ENCODE results near the gene CHID1.

CHID1 gene

GRCh38 chr11:845872-846495 is 64.6 kb downstream of the CHID1 start:
- DNase-seq, result no peak

- no peak for DNase-seq
Observed at GRCh38 chr11:844693-845644, 65.6 kb downstream of the CHID1 start.

GRCh38 chr11:843818-844692 is 66.6 kb downstream of the CHID1 start:
- DNase-seq, result no peak

- DNase-seq, result no peak
Observed at GRCh38 chr11:843086-843734, 67.4 kb downstream of the CHID1 start.

- peak; percentile 74 for DNase-seq
Observed at GRCh38 chr11:842370-843002, 68.1 kb downstream of the CHID1 start, which contains the start of the genes POLR2L and TSPAN4. TSS of gene POLR2L (minus strand) at chr11:842529. CDS start at chr11:842508, 21 bp downstream. TSS of gene TSPAN4 (plus strand) at chr11:842852. CDS start at chr11:850305, 7,453 bp downstream.

GRCh38 chr11:841981-842369 is 68.6 kb downstream of the CHID1 start:
- DNase-seq, result no peak

GRCh38 chr11:839875-840617 is 70.6 kb downstream of the CHID1 start:
- no peak for DNase-seq

GRCh38 chr11:839280-839623 is 71.4 kb downstream of the CHID1 start:
- DNase-seq, result no peak

- DNase-seq, result no peak
Observed at GRCh38 chr11:838441-839279, 72.0 kb downstream of the CHID1 start.

GRCh38 chr11:837990-838307 is 72.7 kb downstream of the CHID1 start:
- DNase-seq, result no peak

GRCh38 chr11:837189-837989 is 73.2 kb downstream of the CHID1 start:
- DNase-seq, result no peak

GRCh38 chr11:836700-837099 is 73.9 kb downstream of the CHID1 start:
- no peak for DNase-seq

GRCh38 chr11:836274-836673 is 74.3 kb downstream of the CHID1 start:
- no peak for DNase-seq

- DNase-seq, result no peak
Observed at GRCh38 chr11:834371-835316, 76.0 kb downstream of the CHID1 start.

- DNase-seq, result no peak
Observed at GRCh38 chr11:833849-834311, 76.7 kb downstream of the CHID1 start.

- DNase-seq, result no peak
Observed at GRCh38 chr11:833114-833791, 77.4 kb downstream of the CHID1 start.

GRCh38 chr11:832529-833113 is 78.0 kb downstream of the CHID1 start, which contains the start of gene CD151:
TSS of gene CD151 (plus strand) at chr11:832952. CDS start at chr11:836070, 3,118 bp downstream.
- no peak for DNase-seq

All from NCI-H1048 (cell line).